H1 (cell line): ENCODE measurements around the gene ABI3. TPM values are rescaled to one million over a fixed set of nuclear protein-coding genes. Genes with fewer than 3 reads are reported as not detected.

ENCODE experiments used
- CTCF ChIA-PET: fragments of 300-600 bp; sonication (Branson Sonifier 250); formaldehyde crosslinking; loops from one replicate; lab custom pipeline; 2021; ENCODE audit not compliant: partially characterized antibody; lab: Charles Lee
- POLR2A ChIA-PET: fragments of 300-600 bp; sonication (Branson Sonifier 250); formaldehyde crosslinking; loops from one replicate; lab custom pipeline; 2021; ENCODE audit warnings: inconsistent platforms; ENCODE audit not compliant: partially characterized antibody; lab: Charles Lee
- DNase-seq, 2 experiments: peaks; one replicate each; pipeline versions ENCODE4 v3.0.0 to v3.0.0-alpha.2; 2010 to 2022; ENCODE audit warnings: low spot score in 2 of 2, low read depth in 1 of 2, mixed read lengths in 1 of 2
- FAIRE-seq: peaks from 2 replicates; lab custom pipeline; 2011; peaks lifted over from hg19 to GRCh38; lab: Jason Lieb, UNC
- H2AFZ ChIP-seq: 2 replicates; pipeline ENCODE4 v1.8.1; 2012; ENCODE audit warnings: low read length, inconsistent platforms
- H2AK5ac ChIP-seq: 2 replicates; pipeline ENCODE4 v1.6.1; 2013; ENCODE audit warnings: low read depth, low read length
- H2BK120ac ChIP-seq: replicated peaks from 2 replicates; pipeline ENCODE3; 2013; ENCODE audit warnings: low read depth, low read length, inconsistent platforms
- H2BK12ac ChIP-seq: 2 replicates; pipeline ENCODE4 v1.6.1; 2013; ENCODE audit warnings: low read depth, low read length
- H2BK15ac ChIP-seq: 2 replicates; pipeline ENCODE4 v1.6.1; 2013; ENCODE audit warnings: low read length
- H2BK20ac ChIP-seq: 2 replicates; pipeline ENCODE4 v1.6.1; 2013; ENCODE audit warnings: low read length
- H2BK5ac ChIP-seq: 2 replicates; pipeline ENCODE4 v1.6.1; 2013; ENCODE audit warnings: low read depth, low read length
- H3K14ac ChIP-seq: 2 replicates; pipeline ENCODE4 v1.6.1; 2013; ENCODE audit warnings: inconsistent platforms; ENCODE audit not compliant: insufficient read length
- H3K18ac ChIP-seq: 2 replicates; pipeline ENCODE4 v1.6.1; 2013; ENCODE audit warnings: low read length; ENCODE audit errors: extremely low read depth
- H3K23ac ChIP-seq: 2 replicates; pipeline ENCODE4 v1.6.1; 2013; ENCODE audit warnings: inconsistent platforms; ENCODE audit not compliant: insufficient read length
- H3K23me2 ChIP-seq: 2 replicates; pipeline ENCODE4 v1.6.1; 2013; ENCODE audit warnings: low read depth, low read length
- H3K27ac ChIP-seq: 2 replicates; pipeline ENCODE4 v1.6.1; 2011; ENCODE audit warnings: low read depth, low read length, inconsistent platforms
- H3K27me3 ChIP-seq, 4 experiments: replicated peaks in 1 of 4; 1 replicate in 1 of 4; 2 replicates in 3 of 4; pipeline versions ENCODE4 v1.6.1 to v1.8.1; 2011 to 2013; ENCODE audit warnings: low read length in 3 of 4, mild to moderate bottlenecking in 3 of 4, inconsistent platforms in 2 of 4, mixed read lengths in 2 of 4, moderate library complexity in 1 of 4; ENCODE audit not compliant: control insufficient read depth in 3 of 4, insufficient read depth in 3 of 4; ENCODE audit errors: extremely low read depth in 1 of 4
- H3K36me3 ChIP-seq, 4 experiments: 2 replicates each; pipeline versions ENCODE4 v1.6.1 to v1.8.1; 2011 to 2013; ENCODE audit warnings: mild to moderate bottlenecking in 4 of 4, low read length in 3 of 4, moderate library complexity in 2 of 4, control low read depth in 1 of 4, inconsistent platforms in 1 of 4; ENCODE audit not compliant: insufficient read depth in 4 of 4, control insufficient read depth in 2 of 4
- H3K4ac ChIP-seq: replicated peaks from 2 replicates; pipeline ENCODE3; 2013; ENCODE audit warnings: low read length, low read depth, mixed read lengths, inconsistent platforms; ENCODE audit not compliant: insufficient read length
- H3K4me1 ChIP-seq, 4 experiments: replicated peaks in 1 of 4; 1 replicate in 1 of 4; 2 replicates in 3 of 4; pipeline versions ENCODE4 v1.6.1 to v1.8.1; 2011 to 2013; ENCODE audit warnings: low read length in 3 of 4, inconsistent platforms in 2 of 4, mixed read lengths in 1 of 4; ENCODE audit not compliant: insufficient read depth in 4 of 4, control insufficient read depth in 3 of 4
- H3K4me2 ChIP-seq, 2 experiments: 2 replicates each; pipeline versions ENCODE4 v1.6.1 to v1.8.1; 2011 to 2013; ENCODE audit warnings: low read depth in 2 of 2, low read length in 2 of 2, control low read depth in 1 of 2, inconsistent platforms in 1 of 2, mild to moderate bottlenecking in 1 of 2; ENCODE audit not compliant: insufficient read depth in 1 of 2
- H3K4me3 ChIP-seq, 4 experiments: fragments of 200-600, 300-600 bp in 1 of 4; sonication (generic), shearing (Covaris generic), sonication (Bioruptor Twin) in 1 of 4; 2 replicates each; pipeline versions ENCODE4 v1.5.1 to v1.8.1; 2011 to 2016; ENCODE audit warnings: low read length in 4 of 4, low read depth in 3 of 4, control low read depth in 2 of 4, inconsistent platforms in 2 of 4, mild to moderate bottlenecking in 2 of 4, mixed read lengths in 1 of 4, moderate library complexity in 1 of 4; ENCODE audit not compliant: insufficient read depth in 2 of 4; ENCODE audit errors: extremely low read depth in 1 of 4
- H3K56ac ChIP-seq: replicated peaks from 2 replicates; pipeline ENCODE3; 2013; ENCODE audit warnings: low read depth, mild to moderate bottlenecking, mixed read lengths, low read length, inconsistent platforms; ENCODE audit not compliant: insufficient read length
- H3K79me1 ChIP-seq: 2 replicates; pipeline ENCODE4 v1.6.1; 2013; ENCODE audit warnings: low read depth, low read length, control low read depth
- H3K79me2 ChIP-seq, 2 experiments: 2 replicates each; pipeline versions ENCODE4 v1.6.1 to v1.8.1; 2012 to 2013; ENCODE audit warnings: low read length in 2 of 2, mild to moderate bottlenecking in 2 of 2, inconsistent platforms in 1 of 2; ENCODE audit not compliant: insufficient read depth in 2 of 2, control insufficient read depth in 1 of 2
- H3K9ac ChIP-seq, 4 experiments: replicated peaks in 1 of 4; 1 replicate in 1 of 4; 2 replicates in 3 of 4; pipeline versions ENCODE4 v1.6.1 to v1.8.1; 2011 to 2013; ENCODE audit warnings: low read depth in 3 of 4, low read length in 3 of 4, control low read depth in 2 of 4, mild to moderate bottlenecking in 2 of 4, moderate library complexity in 2 of 4, inconsistent platforms in 1 of 4; ENCODE audit errors: extremely low read depth in 1 of 4
- H3K9me3 ChIP-seq, 2 experiments: 2 replicates each; pipeline versions ENCODE4 v1.6.1 to v1.8.1; 2012 to 2013; ENCODE audit warnings: mild to moderate bottlenecking in 2 of 2, moderate library complexity in 2 of 2, control low read depth in 1 of 2, inconsistent platforms in 1 of 2, low read depth in 1 of 2, low read length in 1 of 2, mixed read lengths in 1 of 2; ENCODE audit not compliant: insufficient read depth in 2 of 2
- H4K20me1 ChIP-seq, 2 experiments: replicated peaks in 1 of 2; 2 replicates each; pipeline versions ENCODE3 to v1.8.1; 2011 to 2013; ENCODE audit warnings: inconsistent platforms in 2 of 2, low read length in 2 of 2, mild to moderate bottlenecking in 1 of 2; ENCODE audit not compliant: insufficient read depth in 2 of 2, control insufficient read depth in 1 of 2
- H4K5ac ChIP-seq: 2 replicates; pipeline ENCODE4 v1.6.1; 2013; ENCODE audit warnings: low read length, low read depth, mixed read lengths, inconsistent platforms; ENCODE audit not compliant: insufficient read length
- H4K8ac ChIP-seq: 2 replicates; pipeline ENCODE4 v1.8.0; 2013; ENCODE audit warnings: mild to moderate bottlenecking, moderate library complexity, low read length, inconsistent platforms; ENCODE audit not compliant: insufficient read depth; ENCODE audit errors: extremely low read depth
- H4K91ac ChIP-seq: replicated peaks from 2 replicates; pipeline ENCODE3; 2013; ENCODE audit warnings: low read length, mixed read lengths, inconsistent platforms; ENCODE audit not compliant: insufficient read length
- HDAC2 ChIP-seq, 2 experiments: fragments of 300-600 bp in 1 of 2; sonication (generic) in 1 of 2; IDR thresholded peaks; 2 replicates each; pipeline ENCODE4 v1.6.1; 2011 to 2012; ENCODE audit warnings: low read depth in 2 of 2, low read length in 2 of 2, mild to moderate bottlenecking in 2 of 2, moderate library complexity in 2 of 2, borderline replicate concordance in 1 of 2, inconsistent platforms in 1 of 2
- MAFK ChIP-seq: IDR thresholded peaks from 2 replicates; pipeline ENCODE4 v1.6.1; 2012; ENCODE audit warnings: low read depth, mild to moderate bottlenecking, improper control_type of control experiment, low read length
- SAP30 ChIP-seq: fragments of 300-600 bp; sonication (generic); IDR thresholded peaks from 2 replicates; pipeline ENCODE4 v1.7.1; 2012; ENCODE audit warnings: low read length, moderate library complexity, mild to moderate bottlenecking, inconsistent platforms; ENCODE audit not compliant: insufficient read depth, insufficient replicate concordance
- TEAD4 ChIP-seq: IDR thresholded peaks from 2 replicates; pipeline ENCODE4 v1.6.1; 2012; ENCODE audit warnings: low read depth, low read length, inconsistent platforms, mixed read lengths
- WGBS, 2 experiments: shearing (Covaris generic) in 1 of 2; methylation state at CpG; one replicate each; pipeline versions ENCODE4 v1.1.6 to v1.1.7; 2013 to 2015; ENCODE audit warnings: low lambda C conversion rate in 2 of 2, mixed read lengths in 2 of 2, inconsistent platforms in 1 of 2, low coverage in 1 of 2, missing lambda C conversion rate in 1 of 2; ENCODE audit not compliant: insufficient replicate concordance in 2 of 2, insufficient coverage in 1 of 2, insufficient read length in 1 of 2; ENCODE audit errors: extremely low coverage in 1 of 2, missing lambda C conversion rate in 1 of 2; 5-methylcytosine and 5-hydroxymethylcytosine counted together
- polyA plus RNA-seq, 7 experiments: library from polyadenylated mRNA; depleted of rRNA in 3 of 7; stranded (reverse) in 5 of 7; unstranded in 2 of 7; fragments of >200 nt in 5 of 7; fragments of 200-250 nt in 2 of 7; gene quantifications; 1 replicate in 5 of 7; 2 replicates in 1 of 7; 4 replicates in 1 of 7; pipeline versions ENCODE4 v1.2.1 to v1.2.3, GENCODE V29; 2011 to 2013; ENCODE audit warnings: missing spikeins in 2 of 7, mixed read lengths in 2 of 7
- total RNA-seq: library from RNA; stranded (reverse); fragmentation: NEBNext Ultra II Directional; extraction: Animal tissue kit (Norgen Biotek cat#: 25700); gene quantifications from 2 replicates; pipeline ENCODE4 v1.2.1, GENCODE V29; 2021

The ABI3 gene
- total and polyA plus RNA-seq, 2 of the 8 experiments (the other 6 are each of a cell fraction or from before 2014, with no cell fraction given): 1.3 to 2.5 TPM

DNA sequence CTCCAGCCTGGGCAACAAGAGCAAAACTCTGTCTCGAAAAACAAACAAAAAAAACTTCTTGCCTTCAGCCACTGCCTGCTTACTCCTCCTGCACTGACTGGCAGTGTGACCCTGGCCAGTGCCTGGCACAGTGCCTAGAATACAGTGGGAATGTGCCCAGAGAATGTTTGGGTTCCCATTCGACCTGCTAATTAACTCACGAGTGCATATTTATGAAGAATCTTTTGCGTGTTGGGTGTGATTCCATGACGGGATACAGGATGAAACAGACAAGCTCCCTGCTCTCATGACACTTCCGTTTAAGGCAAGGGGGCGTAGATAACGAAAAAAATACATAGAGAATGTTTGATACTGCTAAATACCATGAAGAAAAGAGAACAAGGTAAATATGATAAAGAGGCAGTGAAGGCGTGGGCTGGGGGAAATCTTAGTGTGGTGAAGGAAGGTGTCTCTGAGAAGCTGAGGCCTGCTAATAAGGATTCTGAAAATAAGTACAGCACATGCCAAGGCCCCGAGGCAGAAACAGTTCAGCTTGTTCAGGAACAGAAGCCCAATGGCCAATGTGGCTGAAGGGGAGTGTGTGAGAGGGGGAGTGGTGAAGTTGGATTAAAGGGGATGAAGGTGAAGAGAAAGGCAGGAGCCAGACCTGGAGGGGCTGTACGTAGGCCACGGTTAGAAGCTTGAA lies 4.3 kb downstream of the ABI3 start:
- no peak overlapping the region for H3K4me2 ChIP-seq
- no peak overlapping the region for H4K5ac ChIP-seq
- no peak overlapping the region for H2BK120ac ChIP-seq
- H3K4me3 ChIP-seq: no peak overlapping the region
- H3K56ac ChIP-seq: no peak overlapping the region
- no peak overlapping the region for H2AFZ ChIP-seq
- H3K23ac ChIP-seq: no peak overlapping the region
- WGBS, 2 experiments: 82% methylated on average over 12 of the region's 12 CpGs; no CpG with 5 or more reads in 1 of the 2 experiments
- no peaks in the 10 kb centered on the region for H3K27me3 ChIP-seq
- H3K9ac ChIP-seq: no peak overlapping the region
- H2AK5ac ChIP-seq: no peak overlapping the region
- no peaks in the 10 kb centered on the region for H3K36me3 ChIP-seq
- POLR2A ChIA-PET: interaction anchor here (0.6 to 1.3 kb wide), 3 partner anchors 23 to 162 kb away, joined by 3 to 4 read pairs (median 3); no protein-coding TSS in a partner anchor
- H3K14ac ChIP-seq: no peak overlapping the region
- H4K8ac ChIP-seq: no peak overlapping the region
- no peaks in the 10 kb centered on the region for H3K79me2 ChIP-seq
- H3K79me1 ChIP-seq: no peaks in the 10 kb centered on the region
- DNase-seq (no peak), FAIRE-seq (no peak)
- H3K9me3 ChIP-seq: no peaks in the 10 kb centered on the region
- H2BK15ac ChIP-seq: no peak overlapping the region
- no peak overlapping the region for H2BK20ac ChIP-seq
- H3K18ac ChIP-seq: no peak overlapping the region
- no peak overlapping the region for H2BK5ac ChIP-seq
- no peak for TF ChIP-seq TEAD4
- TF ChIP-seq SAP30: no peak
- no peak for TF ChIP-seq HDAC2 (IDR thresholded peaks at IDR 0.05; ENCODE audit: borderline replicate concordance in 1 of 2, low read depth in 2 of 2, low read length in 2 of 2)
- TF ChIP-seq MAFK: no peak
- H2BK12ac ChIP-seq: no peak overlapping the region
- no peak overlapping the region for H3K4ac ChIP-seq
- no peak overlapping the region for H4K91ac ChIP-seq
- CTCF ChIA-PET: interaction anchor here (0.7 to 6.0 kb wide), 5 partner anchors 11 to 79 kb away, joined by 3 to 42 read pairs (median 4); no protein-coding TSS in a partner anchor
- peaks cover 2 to 19% (median 16%) of the 10 kb centered on the region in 4 experiments for H3K4me1 ChIP-seq
- no peaks in the 10 kb centered on the region for H3K23me2 ChIP-seq
- H3K27ac ChIP-seq: no peak overlapping the region
- no peaks in the 10 kb centered on the region for H4K20me1 ChIP-seq
